ENCODE measurements around the gene ALDH3A1.

DNA sequence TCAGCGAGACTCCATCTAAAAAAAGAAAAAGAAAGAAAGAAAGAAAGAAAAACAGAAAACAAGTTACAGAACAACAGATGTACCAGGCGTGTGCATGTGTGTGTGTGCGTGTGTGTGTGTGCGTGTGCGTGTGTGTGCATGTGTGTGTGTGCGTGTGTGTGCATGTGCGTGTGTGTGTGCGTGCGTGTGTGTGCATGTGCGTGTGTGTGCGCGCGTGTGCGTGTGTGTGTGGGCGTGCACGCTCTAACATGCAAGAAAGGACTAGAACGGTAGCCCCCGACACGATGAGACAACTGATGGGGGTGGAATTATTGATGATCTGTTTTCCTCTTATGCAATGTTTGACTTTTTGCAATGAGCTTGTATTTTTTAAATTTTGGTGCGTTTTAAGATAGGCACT lies 1.6 kb downstream of the ALDH3A1 start:
- TF ChIP-seq SMARCC2 (IDR thresholded peaks at IDR 0.05; ENCODE audit: low read depth) = no peak
- TF ChIP-seq, protein P1, sequence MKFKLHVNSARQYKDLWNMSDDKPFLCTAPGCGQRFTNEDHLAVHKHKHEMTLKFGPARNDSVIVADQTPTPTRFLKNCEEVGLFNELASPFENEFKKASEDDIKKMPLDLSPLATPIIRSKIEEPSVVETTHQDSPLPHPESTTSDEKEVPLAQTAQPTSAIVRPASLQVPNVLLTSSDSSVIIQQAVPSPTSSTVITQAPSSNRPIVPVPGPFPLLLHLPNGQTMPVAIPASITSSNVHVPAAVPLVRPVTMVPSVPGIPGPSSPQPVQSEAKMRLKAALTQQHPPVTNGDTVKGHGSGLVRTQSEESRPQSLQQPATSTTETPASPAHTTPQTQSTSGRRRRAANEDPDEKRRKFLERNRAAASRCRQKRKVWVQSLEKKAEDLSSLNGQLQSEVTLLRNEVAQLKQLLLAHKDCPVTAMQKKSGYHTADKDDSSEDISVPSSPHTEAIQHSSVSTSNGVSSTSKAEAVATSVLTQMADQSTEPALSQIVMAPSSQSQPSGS (CRISPR knock-in tag; IDR thresholded peaks at IDR 0.05) = no peak
- no peak for TF ChIP-seq LCOR (CRISPR knock-in tag; IDR thresholded peaks at IDR 0.05)
- TF ChIP-seq TRIM24 (IDR thresholded peaks at IDR 0.05) = no peak
- TF ChIP-seq, protein P2, sequence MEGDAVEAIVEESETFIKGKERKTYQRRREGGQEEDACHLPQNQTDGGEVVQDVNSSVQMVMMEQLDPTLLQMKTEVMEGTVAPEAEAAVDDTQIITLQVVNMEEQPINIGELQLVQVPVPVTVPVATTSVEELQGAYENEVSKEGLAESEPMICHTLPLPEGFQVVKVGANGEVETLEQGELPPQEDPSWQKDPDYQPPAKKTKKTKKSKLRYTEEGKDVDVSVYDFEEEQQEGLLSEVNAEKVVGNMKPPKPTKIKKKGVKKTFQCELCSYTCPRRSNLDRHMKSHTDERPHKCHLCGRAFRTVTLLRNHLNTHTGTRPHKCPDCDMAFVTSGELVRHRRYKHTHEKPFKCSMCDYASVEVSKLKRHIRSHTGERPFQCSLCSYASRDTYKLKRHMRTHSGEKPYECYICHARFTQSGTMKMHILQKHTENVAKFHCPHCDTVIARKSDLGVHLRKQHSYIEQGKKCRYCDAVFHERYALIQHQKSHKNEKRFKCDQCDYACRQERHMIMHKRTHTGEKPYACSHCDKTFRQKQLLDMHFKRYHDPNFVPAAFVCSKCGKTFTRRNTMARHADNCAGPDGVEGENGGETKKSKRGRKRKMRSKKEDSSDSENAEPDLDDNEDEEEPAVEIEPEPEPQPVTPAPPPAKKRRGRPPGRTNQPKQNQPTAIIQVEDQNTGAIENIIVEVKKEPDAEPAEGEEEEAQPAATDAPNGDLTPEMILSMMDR (IDR thresholded peaks at IDR 0.05 in 2 of 3, conservative IDR thresholded peaks at IDR 0.05 in 1 of 3; ENCODE audit: insufficient read depth in 2 of 3, low read depth in 1 of 3, low read length in 3 of 3) = no peak
- no peak for TF ChIP-seq TAF1 (IDR thresholded peaks at IDR 0.05; ENCODE audit: control insufficient read depth, extremely low read depth, insufficient read depth, low read length, severe bottlenecking)

Measured in K562 (cell line).